Stimulated activated CD8-positive, alpha-beta memory T cell treated with anti-CD3 and anti-CD28 coated beads, Interleukin-7, amount 100 ng/mL, for 48 hours (primary cell): ENCODE data around the gene SPATA18.
"Not testable (repeated sequence)": the region's sequence is repeated elsewhere in the genome, so short reads cannot be mapped to it uniquely, and the experiment has no call there.

Experiments
- DNase-seq, 2 donors: peaks; one replicate each; pipeline ENCODE4 v3.0.0-alpha.2; 2020; ENCODE audit warnings: low read depth in 1 of 2; ENCODE audit errors: extremely low read depth in 1 of 2

The SPATA18 gene

DNA sequence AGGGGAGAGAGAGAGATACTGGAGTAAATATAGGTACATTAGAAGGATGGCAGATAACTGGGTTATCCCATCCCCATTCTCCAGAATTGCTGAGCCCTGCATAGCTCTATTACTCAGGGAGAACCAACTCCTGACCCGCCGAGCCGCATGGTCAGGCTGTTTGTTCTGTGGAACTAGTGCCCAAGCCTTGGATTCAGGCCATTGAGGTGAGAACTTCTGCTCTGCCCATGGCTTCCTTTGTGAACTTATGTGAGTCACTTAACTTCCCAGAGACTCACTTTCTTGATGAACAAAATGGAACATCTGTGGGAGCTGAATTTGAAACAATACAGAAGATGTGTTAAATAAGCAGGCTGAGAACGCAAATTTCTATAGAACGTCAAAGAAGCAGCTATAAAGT, 54.2 kb downstream of the SPATA18 start:
- DNase-seq = no peak

GRCh38 chr4:52106191-52106590, 55.1 kb downstream of the SPATA18 start:
- no peak for DNase-seq

- no peak for DNase-seq
These were observed 55.6 kb downstream of the SPATA18 start for GRCh38 chr4:52106660-52107059.

GRCh38 chr4:52107336-52107735, 56.2 kb downstream of the SPATA18 start:
- no peak for DNase-seq

- no peak for DNase-seq
These were observed 56.6 kb downstream of the SPATA18 start for GRCh38 chr4:52107745-52108144.

GRCh38 chr4:52110171-52110570, 59.1 kb downstream of the SPATA18 start:
- DNase-seq = no peak

GRCh38 chr4:52111995-52112394, 60.9 kb downstream of the SPATA18 start:
- DNase-seq = no peak

- no peak for DNase-seq
These were observed 61.3 kb downstream of the SPATA18 start for GRCh38 chr4:52112411-52112810.

DNA sequence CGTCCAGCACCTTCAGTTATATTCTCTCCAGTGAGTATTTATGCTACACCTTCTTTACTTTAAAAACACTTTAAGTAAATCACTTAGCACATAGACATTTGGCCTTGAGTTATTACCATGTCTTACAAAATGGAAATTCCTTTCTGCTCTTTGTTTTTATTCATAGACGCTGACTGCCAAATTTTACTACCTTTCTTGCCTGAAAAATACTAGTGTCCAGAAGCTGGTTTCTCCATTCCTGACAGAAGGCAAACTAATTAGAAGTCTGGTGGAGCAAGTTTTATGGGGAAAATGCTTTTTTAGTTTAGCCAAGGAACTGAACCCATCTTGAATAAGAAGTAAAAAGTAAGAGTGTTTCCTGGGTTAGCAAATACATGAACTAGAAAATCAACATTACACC, 65.5 kb downstream of the SPATA18 start:
- no peak for DNase-seq

DNA sequence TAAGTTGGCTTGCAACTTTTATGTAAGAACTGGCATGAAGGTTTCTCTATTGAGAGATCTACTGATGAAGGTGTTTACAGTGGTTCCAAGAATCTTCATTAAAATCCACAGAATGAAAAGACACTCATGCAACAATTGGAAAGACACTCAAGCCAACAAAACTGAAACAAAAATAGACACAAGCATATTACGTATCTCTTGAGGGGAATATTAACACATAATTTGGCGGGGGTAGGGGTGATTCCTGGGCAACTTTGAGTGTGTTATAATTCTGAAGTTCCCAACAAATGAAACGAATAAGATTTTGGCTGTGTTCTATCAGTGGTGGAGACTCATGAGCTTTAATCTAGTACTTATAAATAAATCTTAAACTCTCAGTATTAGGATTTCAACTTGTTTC, 75.1 kb downstream of the SPATA18 start:
- no peak for DNase-seq

- no peak for DNase-seq
These were observed 75.9 kb downstream of the SPATA18 start for GRCh38 chr4:52126966-52127365.

- no peak for DNase-seq
These were observed 84.1 kb downstream of the SPATA18 start for GRCh38 chr4:52135171-52135570.

- not testable (repeated sequence) for DNase-seq
These were observed 86.0 kb downstream of the SPATA18 start for GRCh38 chr4:52137152-52137551.

DNA sequence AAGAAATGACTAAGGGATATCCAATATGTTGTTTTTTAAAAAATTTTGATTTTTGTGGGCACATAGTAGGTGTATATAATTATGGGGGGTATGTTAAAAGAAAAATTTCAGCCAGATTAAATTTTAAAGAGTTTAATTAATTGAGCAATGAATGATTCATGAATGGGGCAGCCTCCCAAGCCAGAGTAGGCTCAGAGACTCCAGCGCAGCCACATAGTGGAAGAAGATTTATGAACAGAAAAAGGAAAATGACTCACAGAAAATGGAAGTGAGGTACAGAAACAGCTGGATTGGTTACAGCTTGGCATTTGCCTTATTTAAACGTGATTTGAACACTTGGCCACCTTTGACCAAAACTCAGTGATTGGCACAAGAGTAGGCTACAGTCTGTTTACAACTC, 91.7 kb downstream of the SPATA18 start:
- DNase-seq = no peak

GRCh38 chr4:52143815-52144214, 92.7 kb downstream of the SPATA18 start:
- no peak for DNase-seq

DNA sequence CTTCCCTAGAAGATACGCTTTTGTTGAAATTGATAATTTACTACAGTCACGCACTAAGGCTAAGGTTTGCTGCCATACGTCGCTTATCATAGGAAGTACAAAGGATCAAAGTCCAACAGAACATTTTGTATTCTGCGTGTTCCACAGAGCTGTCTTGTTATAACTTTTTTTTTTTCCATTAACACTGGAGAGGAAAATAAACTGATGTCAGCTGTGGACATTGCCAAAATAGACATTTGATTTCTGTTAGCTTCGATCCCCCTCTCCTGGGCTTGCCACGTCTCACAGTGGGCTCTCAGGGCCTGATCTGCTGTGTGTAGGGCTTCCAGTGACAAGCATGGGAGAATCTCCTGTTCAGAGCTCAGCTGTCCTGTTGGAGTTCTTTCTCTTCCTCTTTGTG, 93.3 kb downstream of the SPATA18 start:
- DNase-seq = no peak
